Measurements from ENCODE around the gene PPBP. TPM values are rescaled to one million over a fixed set of nuclear protein-coding genes. Genes with fewer than 3 reads are reported as not detected.

PPBP gene
- total RNA-seq, 3 donors from 2014 or later: 1.3 to 2.0 (median 1.3) TPM

- intact Hi-C loops (cut with DNase I; ENCODE audit: low total_unique reads): no loop called here
- no peak overlapping the region for H3K4me3 ChIP-seq
- H3K36me3 ChIP-seq: no peaks in the 10 kb centered on the region
- H3K4me1 ChIP-seq: no peaks in the 10 kb centered on the region
- no peak overlapping the region for H3K27ac ChIP-seq
- no peaks in the 10 kb centered on the region for H3K27me3 ChIP-seq
- H3K9me3 ChIP-seq: peaks cover 10 to 14% of the 10 kb centered on the region in 2 donors
- TF ChIP-seq CTCF (IDR thresholded peaks at IDR 0.05) (no peak), POLR2A (IDR thresholded peaks at IDR 0.05) (no peak), POLR2AphosphoS5 (IDR thresholded peaks at IDR 0.05) (no peak)
- no peak for DNase-seq (ENCODE audit: low spot score in 2 of 2)
These were observed 9.1 kb downstream of the PPBP start for GRCh38 chr4:73978886-73979285.

- Histone ChIP-seq H3K36me3 (no peaks in the 10 kb centered on the region), H3K27me3 (no peaks in the 10 kb centered on the region), H3K4me3 (no peak overlapping the region), H3K9me3 (peaks cover 14 to 22% of the 10 kb centered on the region in 2 donors), H3K4me1 (no peaks in the 10 kb centered on the region), H3K27ac (no peak overlapping the region)
- no peak for TF ChIP-seq CTCF (IDR thresholded peaks at IDR 0.05)
- TF ChIP-seq POLR2A (IDR thresholded peaks at IDR 0.05): no peak
- TF ChIP-seq POLR2AphosphoS5 (IDR thresholded peaks at IDR 0.05): no peak
- intact Hi-C loops (cut with DNase I; ENCODE audit: low total_unique reads): no loop called here
- DNase-seq (ENCODE audit: low spot score in 2 of 2): no peak
These were observed 11.3 kb downstream of the PPBP start for GRCh38 chr4:73976716-73977115.

- H3K4me1 ChIP-seq: no peaks in the 10 kb centered on the region
- H3K9me3 ChIP-seq: peaks cover 14 to 27% of the 10 kb centered on the region in 2 donors
- H3K27me3 ChIP-seq: no peaks in the 10 kb centered on the region
- H3K27ac ChIP-seq: no peak overlapping the region
- no peak overlapping the region for H3K4me3 ChIP-seq
- DNase-seq (ENCODE audit: low spot score in 2 of 2): no peak
- intact Hi-C loops (cut with DNase I; ENCODE audit: low total_unique reads): no loop called here
- no peaks in the 10 kb centered on the region for H3K36me3 ChIP-seq
- TF ChIP-seq CTCF (IDR thresholded peaks at IDR 0.05) (no peak), POLR2A (IDR thresholded peaks at IDR 0.05) (no peak), POLR2AphosphoS5 (IDR thresholded peaks at IDR 0.05) (no peak)
These were observed 11.8 kb downstream of the PPBP start for GRCh38 chr4:73976217-73976616.

- no peak overlapping the region for H3K4me3 ChIP-seq
- no peak for DNase-seq (ENCODE audit: low spot score in 2 of 2)
- no peak overlapping the region for H3K27ac ChIP-seq
- no peak for TF ChIP-seq POLR2AphosphoS5 (IDR thresholded peaks at IDR 0.05)
- TF ChIP-seq CTCF (IDR thresholded peaks at IDR 0.05): no peak
- no peak for TF ChIP-seq POLR2A (IDR thresholded peaks at IDR 0.05)
- no peaks in the 10 kb centered on the region for H3K27me3 ChIP-seq
- H3K36me3 ChIP-seq: no peaks in the 10 kb centered on the region
- no peaks in the 10 kb centered on the region for H3K4me1 ChIP-seq
- intact Hi-C loops (cut with DNase I; ENCODE audit: low total_unique reads): no loop called here
- peaks cover 14 to 37% of the 10 kb centered on the region in 2 donors for H3K9me3 ChIP-seq
These were observed 13.6 kb downstream of the PPBP start for GRCh38 chr4:73974352-73974751.

GRCh38 chr4:73970945-73971344 lies 17.0 kb downstream of the PPBP start:
- H3K4me1 ChIP-seq: no peaks in the 10 kb centered on the region
- H3K9me3 ChIP-seq: peaks cover 14 to 37% of the 10 kb centered on the region in 2 donors
- intact Hi-C loops (cut with DNase I; ENCODE audit: low total_unique reads): no loop called here
- no peak for DNase-seq (ENCODE audit: low spot score in 2 of 2)
- H3K36me3 ChIP-seq: no peaks in the 10 kb centered on the region
- no peak overlapping the region for H3K27ac ChIP-seq
- no peaks in the 10 kb centered on the region for H3K27me3 ChIP-seq
- TF ChIP-seq POLR2AphosphoS5 (IDR thresholded peaks at IDR 0.05) (no peak), POLR2A (IDR thresholded peaks at IDR 0.05) (no peak), CTCF (IDR thresholded peaks at IDR 0.05) (no peak)
- no peak overlapping the region for H3K4me3 ChIP-seq
